HG03520 (cell line): ENCODE measurements around the gene LRMDA.
A peak's percentile ranks its signal among the peaks of the same experiment; 100 is the strongest.

ENCODE experiments used
- ATAC-seq: cut with Tn5 transposase; IDR thresholded peaks from one replicate; pipeline ENCODE4 v1.9.1; 2021; ENCODE audit warnings: mild to moderate bottlenecking, moderate library complexity; ENCODE audit not compliant: unreplicated experiment

The LRMDA gene

GRCh38 chr10:75401569-75402485, 29.6 kb upstream of the LRMDA start, which contains the start of gene ZNF503:
TSS of gene ZNF503 (minus strand) at chr10:75401764. CDS start at chr10:75401419, 345 bp downstream.
- peak; percentile 48 for ATAC-seq

GRCh38 chr10:75402486-75403143, 28.8 kb upstream of the LRMDA start:
- no peak for ATAC-seq

- no peak for ATAC-seq
These were observed 28.1 kb upstream of the LRMDA start for GRCh38 chr10:75403144-75403938.

- no peak for ATAC-seq
These were observed 27.2 kb upstream of the LRMDA start for GRCh38 chr10:75403939-75404814.

- ATAC-seq = no peak
These were observed 26.4 kb upstream of the LRMDA start for GRCh38 chr10:75404815-75405597.

- no peak for ATAC-seq
These were observed 25.6 kb upstream of the LRMDA start for GRCh38 chr10:75405598-75406461.

- no peak for ATAC-seq
These were observed 24.8 kb upstream of the LRMDA start for GRCh38 chr10:75406462-75407223.

GRCh38 chr10:75407224-75407712, 24.2 kb upstream of the LRMDA start:
- ATAC-seq = no peak

GRCh38 chr10:75407713-75408508, 23.5 kb upstream of the LRMDA start:
- ATAC-seq = no peak

GRCh38 chr10:75408509-75408875, 22.9 kb upstream of the LRMDA start:
- ATAC-seq = no peak

GRCh38 chr10:75408911-75409885, 22.2 kb upstream of the LRMDA start:
- no peak for ATAC-seq

GRCh38 chr10:75410132-75411005, 21.1 kb upstream of the LRMDA start:
- ATAC-seq = no peak

GRCh38 chr10:75414527-75414926, 16.9 kb upstream of the LRMDA start:
- no peak for ATAC-seq

- no peak for ATAC-seq
These were observed 13.9 kb upstream of the LRMDA start for GRCh38 chr10:75417522-75417927.

GRCh38 chr10:75418293-75418692, 13.1 kb upstream of the LRMDA start:
- ATAC-seq = no peak
